ENCODE results near the gene CLEC16A. TPM values are rescaled to one million over a fixed set of nuclear protein-coding genes. Genes with fewer than 3 reads are reported as not detected.

Gene CLEC16A
- polyA plus RNA-seq, 1 donor: 27.0 TPM

GRCh38 chr16:11158018-11158417 lies 213.7 kb downstream of the CLEC16A start:
- no peak for DNase-seq

DNA sequence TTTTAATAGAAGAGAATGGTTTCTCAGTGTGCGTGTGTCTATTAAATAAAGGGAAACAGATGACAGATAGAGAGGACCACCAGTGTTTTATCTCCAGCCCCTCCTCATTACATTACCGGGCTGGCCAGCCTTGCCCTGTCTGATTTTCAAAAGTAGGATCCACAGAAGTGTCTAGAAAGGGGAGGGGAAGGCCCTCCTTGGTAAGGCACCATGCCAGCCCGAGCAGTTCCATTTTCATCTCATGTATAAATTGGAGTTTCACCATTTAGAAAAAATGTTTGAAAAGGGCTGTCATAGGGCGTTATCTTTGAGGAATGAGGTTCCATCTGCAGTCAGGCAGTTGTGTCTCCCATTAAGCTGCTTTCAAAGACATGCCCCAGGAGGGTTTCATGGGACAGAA lies 214.9 kb downstream of the CLEC16A start:
- DNase-seq: no peak

- DNase-seq: no peak
These were observed 216.3 kb downstream of the CLEC16A start for GRCh38 chr16:11160676-11161115.

GRCh38 chr16:11161439-11161838 lies 217.1 kb downstream of the CLEC16A start:
- DNase-seq: no peak

DNA sequence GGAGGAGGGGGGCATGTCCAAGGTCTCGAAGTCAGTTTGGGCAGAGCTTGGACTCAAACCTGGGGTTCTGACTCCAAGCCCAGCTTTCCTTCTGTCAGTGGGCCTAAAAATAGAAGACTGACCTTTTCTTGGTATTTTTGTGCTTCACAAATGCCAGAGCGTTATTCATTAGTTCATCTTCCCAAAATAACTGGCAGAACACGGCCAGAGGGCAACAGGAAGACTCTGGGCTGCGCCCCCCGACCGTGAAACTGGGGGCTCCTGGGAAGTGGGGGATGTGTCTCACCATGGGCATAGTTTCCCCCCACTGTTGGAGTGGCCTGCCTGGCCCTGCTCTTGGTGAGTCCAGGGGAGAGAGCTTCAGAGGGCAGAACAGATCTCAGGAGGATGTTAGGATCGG lies 217.6 kb downstream of the CLEC16A start:
- no peak for DNase-seq

- no peak for DNase-seq
These were observed 218.4 kb downstream of the CLEC16A start for GRCh38 chr16:11162586-11163268.

DNA sequence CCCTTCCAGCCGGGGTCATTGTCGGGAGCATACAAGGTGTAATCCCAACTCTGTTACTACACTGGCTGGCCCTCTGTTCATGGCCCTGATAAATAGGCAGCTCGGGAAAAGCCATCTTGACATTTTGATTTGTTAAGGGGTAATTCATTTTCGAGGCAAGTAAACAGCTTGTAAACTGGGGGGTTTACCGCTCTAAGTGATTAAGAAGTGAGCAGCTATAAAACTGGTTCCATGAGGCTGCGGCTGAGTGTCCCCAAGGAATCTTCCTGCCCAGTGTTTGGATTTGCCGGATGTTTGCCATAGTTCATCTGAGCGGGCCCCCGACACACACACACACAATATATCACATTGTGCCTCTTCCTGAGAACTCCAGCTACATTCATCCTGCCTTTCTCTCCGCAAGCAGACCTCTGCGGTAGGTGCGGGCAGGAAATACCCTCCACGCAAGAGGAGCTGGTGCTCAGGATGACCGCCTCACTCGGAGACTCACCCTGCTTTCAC lies 219.4 kb downstream of the CLEC16A start:
- DNase-seq: peak; percentile 77

- DNase-seq: no peak
These were observed 220.3 kb downstream of the CLEC16A start for GRCh38 chr16:11164482-11165270.

GRCh38 chr16:11165349-11165748 lies 221.0 kb downstream of the CLEC16A start:
- no peak for DNase-seq

DNA sequence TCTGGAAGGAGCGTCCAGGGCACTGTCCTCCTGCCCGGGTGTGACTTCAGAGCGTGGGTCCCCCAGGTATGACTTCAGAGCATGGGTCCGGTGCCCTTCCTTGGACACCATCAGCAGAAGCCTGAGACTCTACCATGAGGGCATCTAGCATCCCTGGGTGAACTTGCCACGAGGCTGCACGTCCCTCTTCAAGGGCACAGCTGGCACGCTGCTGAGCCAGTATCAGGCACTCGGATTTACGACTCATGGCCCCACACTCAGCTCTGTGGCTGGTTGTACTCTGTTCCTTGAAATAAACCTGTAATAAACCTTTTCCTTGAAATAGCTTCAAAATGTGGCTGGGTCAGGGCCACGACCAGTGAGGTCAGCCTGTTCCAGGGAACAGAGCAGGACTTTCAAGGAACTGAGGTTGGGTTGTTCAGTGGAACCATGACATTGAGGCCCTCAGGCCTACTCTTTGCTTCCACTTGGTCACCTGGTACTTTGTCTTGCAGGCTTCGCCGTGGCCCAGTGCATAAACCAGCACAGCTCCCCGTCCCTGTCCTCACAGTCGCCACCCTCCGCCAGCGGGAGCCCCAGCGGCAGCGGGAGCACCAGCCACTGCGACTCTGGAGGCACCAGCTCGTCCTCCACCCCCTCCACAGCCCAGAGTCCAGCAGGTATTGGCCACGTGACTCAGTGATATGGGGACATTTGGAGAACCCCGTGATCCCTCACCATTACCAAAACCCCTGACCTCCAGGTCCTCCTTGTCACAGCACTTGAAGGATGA lies 221.7 kb downstream of the CLEC16A start:
- DNase-seq: no peak

DNA sequence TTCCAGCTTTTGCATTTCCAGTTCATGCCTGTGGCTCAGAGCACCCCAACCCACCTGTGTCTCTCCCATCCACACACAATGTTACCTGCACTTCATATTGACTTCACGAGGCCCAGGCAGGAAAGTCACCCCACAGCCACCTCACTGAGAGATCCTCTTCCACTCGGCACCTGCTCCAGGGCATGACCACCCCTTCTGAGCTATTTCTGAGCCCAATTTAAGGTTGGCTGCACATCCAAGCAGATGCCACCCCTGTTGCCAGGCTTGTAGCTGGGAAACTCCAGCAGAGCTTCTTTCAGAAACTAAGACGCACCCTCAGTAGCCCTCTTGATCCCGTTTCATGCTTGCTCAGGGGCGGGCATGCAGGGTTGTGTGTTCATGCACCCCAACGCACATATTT lies 223.2 kb downstream of the CLEC16A start:
- DNase-seq: no peak

DNA sequence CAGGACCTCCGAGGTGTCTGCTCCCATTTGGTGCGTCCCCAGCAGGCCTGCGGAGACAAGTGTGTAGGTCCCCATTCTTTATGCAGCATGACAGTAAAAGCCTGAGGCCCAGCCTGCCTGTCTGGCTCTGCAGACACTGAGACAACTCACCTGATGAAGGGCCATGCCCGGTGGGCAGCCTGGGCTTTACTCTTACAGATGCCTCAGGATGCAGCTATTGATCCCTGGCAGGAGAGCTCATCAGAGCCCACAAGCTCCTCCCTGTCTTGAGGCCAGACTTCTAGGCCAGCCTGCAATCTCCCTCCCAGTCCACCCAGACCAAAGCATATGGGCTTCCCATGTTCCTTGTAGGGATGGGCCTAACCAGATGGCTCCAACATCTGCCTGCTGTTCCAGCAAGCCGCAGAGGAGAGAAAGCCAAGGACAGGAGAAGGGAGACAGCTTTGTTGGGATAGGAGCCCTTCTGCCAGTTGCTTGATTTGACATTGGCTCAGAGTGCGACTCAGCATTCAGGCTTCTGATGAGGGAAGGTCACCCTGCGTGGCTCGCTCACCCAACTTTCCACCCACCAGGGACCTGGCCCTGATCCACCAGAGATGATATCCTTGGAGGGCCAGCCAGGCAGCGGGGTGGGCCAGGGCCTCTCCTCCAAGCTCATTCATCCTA lies 224.2 kb downstream of the CLEC16A start:
- no peak for DNase-seq

GRCh38 chr16:11169641-11170040 lies 225.3 kb downstream of the CLEC16A start:
- no peak for DNase-seq

DNA sequence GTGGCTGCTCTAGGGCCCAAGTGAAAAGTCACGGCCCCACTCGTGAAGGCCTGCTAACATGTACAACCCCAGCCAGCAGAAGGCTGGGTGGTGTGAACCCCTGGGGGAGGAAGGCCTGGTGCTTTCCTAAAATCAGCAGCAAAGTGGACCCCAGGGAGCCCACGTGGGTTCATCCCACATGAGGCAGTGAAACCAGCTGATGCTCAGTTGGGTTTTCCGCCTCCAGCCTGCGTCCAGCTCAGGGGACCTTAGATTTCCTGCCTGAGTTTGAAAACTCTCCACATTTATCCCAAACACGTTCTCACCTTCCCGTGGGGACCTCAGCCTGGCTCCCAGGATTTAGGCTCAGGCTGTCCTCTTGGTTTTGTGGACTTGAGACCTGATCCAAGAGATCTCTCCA lies 225.8 kb downstream of the CLEC16A start:
- DNase-seq: no peak

- DNase-seq: no peak
These were observed 226.5 kb downstream of the CLEC16A start for GRCh38 chr16:11170696-11171447.

GRCh38 chr16:11171448-11171709 lies 227.0 kb downstream of the CLEC16A start:
- DNase-seq: no peak

GRCh38 chr16:11171757-11172299 lies 227.5 kb downstream of the CLEC16A start:
- DNase-seq: no peak

GRCh38 chr16:11173426-11173825 lies 229.1 kb downstream of the CLEC16A start:
- DNase-seq: no peak

DNA sequence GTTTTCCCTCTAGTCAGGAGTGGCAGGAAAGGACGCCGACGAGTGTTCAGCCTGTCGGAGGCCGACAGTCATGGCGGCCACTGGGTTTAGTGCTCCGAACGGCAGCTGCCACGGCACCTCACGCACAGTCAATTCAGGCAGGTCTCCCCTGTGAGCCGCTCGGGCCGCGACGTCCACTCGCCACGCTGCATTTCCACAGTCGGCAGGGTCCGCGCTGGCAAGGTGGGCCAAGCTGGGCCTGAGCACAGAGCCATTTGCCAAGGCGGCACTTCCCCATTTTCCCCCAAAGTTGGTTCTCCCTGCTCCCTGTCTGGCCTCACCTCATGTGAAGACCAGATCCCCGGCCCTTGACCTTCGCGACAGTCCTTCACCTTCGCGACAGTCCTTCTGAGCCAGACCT lies 229.8 kb downstream of the CLEC16A start:
- no peak for DNase-seq

GRCh38 chr16:11175106-11175786 lies 230.9 kb downstream of the CLEC16A start:
- no peak for DNase-seq
